HEK293T (cell line): ENCODE results near the gene ATOH8.

Source experiments
- BHLHE40 ChIP-seq: fragments of 450-650 bp; IDR thresholded peaks from 2 replicates; pipeline ENCODE4 v1.6.1; 2016; ENCODE audit warnings: mild to moderate bottlenecking, moderate library complexity, borderline replicate concordance
- FOXK2 ChIP-seq: fragments of 450-650 bp; IDR thresholded peaks from 2 replicates; pipeline ENCODE4 v1.6.1; 2016; ENCODE audit warnings: mild to moderate bottlenecking
- FOXM1 ChIP-seq: fragments of 450-650 bp; IDR thresholded peaks from 2 replicates; pipeline ENCODE4 v1.6.1; 2017; ENCODE audit warnings: mild to moderate bottlenecking, borderline replicate concordance

GRCh38 chr2:85775406-85776381 lies 21.9 kb downstream of the ATOH8 start:
- no peak for TF ChIP-seq BHLHE40
- TF ChIP-seq FOXM1 = no peak
- no peak for TF ChIP-seq FOXK2
